ENCODE measurements around the gene RMRP. TPM values are rescaled to one million over a fixed set of nuclear protein-coding genes. Genes with fewer than 3 reads are reported as not detected.

Gene RMRP
- total and polyA plus RNA-seq, 11 donors, result 118 to 18,741 (median 5,656) TPM

GRCh38 chr9:35689542-35690293 is 31.9 kb upstream of the RMRP start, which contains the start of gene TPM2:
TPM2 (minus strand) TSS chr9:35689925; CDS start chr9:35689817, 108 bp downstream.
- intact Hi-C loops (cut with DNase I), result loop anchor here in 8 of 10 donors (1.0 to 10.0 kb wide), 7 partner anchors 31 to 85 kb away; partner anchors contain the start of genes CCDC107 (in 6 of the 8), RMRP (in 6 of the 8) and TESK1 (in 1 of the 8)
- DNase-seq (peak; percentile 87 to 91 (median 88)), ATAC-seq (peak; percentile 68 to 80 (median 74))
- WGBS, 4 donors, result 10 to 48% (median 13%) methylated on average over 19 to 61 of the region's 61 CpGs
- TF ChIP-seq CTCF (IDR thresholded peaks at IDR 0.05) (no peak), POLR2A (IDR thresholded peaks at IDR 0.05) (peak; percentile 42 to 72)
- H3K4me1 ChIP-seq, result peaks cover 2 to 54% (median 28%) of the 10 kb centered on the region in 12 donors
- H3K27ac ChIP-seq, result peak within 1 kb of the TSS; percentile 88 to 98 (median 97)
- peak within 1 kb of the TSS; percentile 61 to 93 (median 74) for H3K4me3 ChIP-seq
- no peaks in the 10 kb centered on the region for H3K9me3 ChIP-seq
- no peaks in the 10 kb centered on the region for H3K27me3 ChIP-seq
- peaks cover 0 to 18% (median 11%) of the 10 kb centered on the region in 9 donors for H3K36me3 ChIP-seq

- Histone ChIP-seq H3K27me3 (no peaks in the 10 kb centered on the region), H3K9me3 (no peaks in the 10 kb centered on the region), H3K4me3 (peak overlapping the region; percentile 61 to 93 (median 74)), H3K36me3 (peaks cover 0 to 27% (median 19%) of the 10 kb centered on the region in 9 donors), H3K27ac (peak overlapping the region; percentile 88 to 98 (median 97)), H3K4me1 (peaks cover 2 to 54% (median 28%) of the 10 kb centered on the region in 12 donors)
- TF ChIP-seq CTCF (IDR thresholded peaks at IDR 0.05), result no peak
- TF ChIP-seq POLR2A (IDR thresholded peaks at IDR 0.05), result no peak
- intact Hi-C loops (cut with DNase I), result loop anchor here in 4 of 10 donors (2.0 to 5.0 kb wide), 3 partner anchors 30 to 42 kb away; partner anchors contain the start of genes CCDC107 (in 1 of the 4) and RMRP (in 1 of the 4)
- 37 to 44% (median 41%) methylated on average over 12 of the region's 12 CpGs for WGBS, 4 donors
- ATAC-seq (no peak), DNase-seq (no peak)
Measured at GRCh38 chr9:35688558-35689541, 31.0 kb upstream of the RMRP start.

GRCh38 chr9:35687972-35688557 is 30.2 kb upstream of the RMRP start:
- DNase-seq (peak in 3 of 5 donors; percentile 51 to 76 (median 54)), ATAC-seq (peak in 2 of 4 donors; percentile 3 to 12)
- Histone ChIP-seq H3K9me3 (no peaks in the 10 kb centered on the region), H3K36me3 (peaks cover 0 to 35% (median 27%) of the 10 kb centered on the region in 9 donors), H3K4me1 (peaks cover 2 to 54% (median 28%) of the 10 kb centered on the region in 12 donors), H3K27ac (peak overlapping the region; percentile 88 to 98 (median 97)), H3K4me3 (peak overlapping the region; percentile 61 to 93 (median 74)), H3K27me3 (no peaks in the 10 kb centered on the region)
- intact Hi-C loops (cut with DNase I), result loop anchor here in 5 of 10 donors (2.0 to 5.0 kb wide), 5 partner anchors 21 to 41 kb away; partner anchors contain the start of genes CCDC107 (in 1 of the 5) and RMRP (in 1 of the 5)
- TF ChIP-seq POLR2A (IDR thresholded peaks at IDR 0.05), result no peak
- no peak for TF ChIP-seq CTCF (IDR thresholded peaks at IDR 0.05)
- WGBS, 4 donors, result 47 to 56% (median 53%) methylated on average over 2 of the region's 2 CpGs

Data from heart left ventricle (tissue), 16 donors.